Gastrocnemius medialis (tissue), 4 donors: ENCODE results near the gene JMJD1C. TPM values are rescaled to one million over a fixed set of nuclear protein-coding genes. Genes with fewer than 3 reads are reported as not detected.

Experiments
- ATAC-seq, 2 donors: fragments of 150-250 bp; one replicate each; pipeline ENCODE4 v1.9.1; 2016
- DNase-seq, 2 donors: peaks; one replicate each; pipeline ENCODE4 v3.0.0-alpha.2; 2019
- H3K27ac ChIP-seq, 4 donors: fragments of 200-600 bp; sonication (generic); 1 replicate in 1 of 4; 2 replicates in 3 of 4; pipeline ENCODE4 v1.5.1; 2016 to 2018; ENCODE audit warnings: mild to moderate bottlenecking in 2 of 4, moderate library complexity in 1 of 4
- H3K27me3 ChIP-seq, 3 donors: fragments of 200-600 bp; sonication (generic) in 2 of 3; 1 replicate in 1 of 3; 2 replicates in 2 of 3; pipeline versions ENCODE4 v1.5.1 to v1.6.0; 2016 to 2019; ENCODE audit warnings: mild to moderate bottlenecking in 1 of 3, moderate library complexity in 1 of 3
- H3K36me3 ChIP-seq, 2 donors: fragments of 200-600 bp; sonication (generic) in 1 of 2; one replicate each; pipeline ENCODE4 v1.5.1; 2017 to 2018
- H3K4me1 ChIP-seq, 2 donors: fragments of 200-600 bp; sonication (generic) in 1 of 2; one replicate each; pipeline ENCODE4 v1.5.1; 2016 to 2017; ENCODE audit warnings: mild to moderate bottlenecking in 2 of 2
- H3K4me3 ChIP-seq, 4 donors: fragments of 200-600 bp; sonication (generic) in 3 of 4; 1 replicate in 1 of 4; 2 replicates in 3 of 4; pipeline ENCODE4 v1.5.1; 2016 to 2019; ENCODE audit warnings: mild to moderate bottlenecking in 2 of 4
- H3K9me3 ChIP-seq, 3 donors: fragments of 200-600 bp; sonication (generic) in 2 of 3; 1 replicate in 1 of 3; 2 replicates in 2 of 3; pipeline ENCODE4 v1.5.1; 2016 to 2019
- POLR2A ChIP-seq, 2 donors: fragments of 450-650 bp; IDR thresholded peaks; one replicate each; pipeline ENCODE4 v1.6.1; 2017; ENCODE audit warnings: antibody characterized with exemption in 2 of 2, mild to moderate bottlenecking in 2 of 2, moderate library complexity in 2 of 2
- in situ Hi-C, 4 donors: fragments of 200-750 bp; cut with MboI; loops; one replicate each; pipeline versions ENCODE4 v1.15.0 to v1.8.0; 2017; ENCODE audit warnings: low sequenced_read_pairs in 4 of 4
- intact Hi-C: fragments of 100-400 bp; cut with DNase I; formaldehyde crosslinking; loops from one replicate; pipeline ENCODE4 v1.15.1; 2023; ENCODE audit warnings: low total_unique reads
- total RNA-seq, 4 donors: library from RNA; depleted of rRNA; stranded (reverse); fragments of >200 nt; gene quantifications; one replicate each; pipeline versions ENCODE4 v1.1.0 to v1.2.3, GENCODE V29; 2016
- TF ChIP-seq, protein P1 (sequence below), 5 experiments: fragments of 450-650 bp in 3 of 5; fragments of 200-600 bp in 2 of 5; sonication (generic) in 2 of 5; IDR thresholded peaks in 4 of 5; conservative IDR thresholded peaks in 1 of 5; 1 replicate in 4 of 5; 2 replicates in 1 of 5; pipeline ENCODE4 v1.5.1; 2016 to 2019; ENCODE audit warnings: antibody characterized with exemption in 5 of 5, mild to moderate bottlenecking in 3 of 5, moderate library complexity in 3 of 5

JMJD1C gene
- total RNA-seq, 4 donors from 2014 or later, result 22.5 to 74.1 (median 46.9) TPM

GRCh38 chr10:63142136-63142535 is 323.6 kb downstream of the JMJD1C start:
- H3K4me3 ChIP-seq, result no peak overlapping the region
- no peak overlapping the region for H3K27ac ChIP-seq
- H3K9me3 ChIP-seq, result no peaks in the 10 kb centered on the region
- TF ChIP-seq POLR2A (IDR thresholded peaks at IDR 0.05), result no peak
- TF ChIP-seq, protein P1, sequence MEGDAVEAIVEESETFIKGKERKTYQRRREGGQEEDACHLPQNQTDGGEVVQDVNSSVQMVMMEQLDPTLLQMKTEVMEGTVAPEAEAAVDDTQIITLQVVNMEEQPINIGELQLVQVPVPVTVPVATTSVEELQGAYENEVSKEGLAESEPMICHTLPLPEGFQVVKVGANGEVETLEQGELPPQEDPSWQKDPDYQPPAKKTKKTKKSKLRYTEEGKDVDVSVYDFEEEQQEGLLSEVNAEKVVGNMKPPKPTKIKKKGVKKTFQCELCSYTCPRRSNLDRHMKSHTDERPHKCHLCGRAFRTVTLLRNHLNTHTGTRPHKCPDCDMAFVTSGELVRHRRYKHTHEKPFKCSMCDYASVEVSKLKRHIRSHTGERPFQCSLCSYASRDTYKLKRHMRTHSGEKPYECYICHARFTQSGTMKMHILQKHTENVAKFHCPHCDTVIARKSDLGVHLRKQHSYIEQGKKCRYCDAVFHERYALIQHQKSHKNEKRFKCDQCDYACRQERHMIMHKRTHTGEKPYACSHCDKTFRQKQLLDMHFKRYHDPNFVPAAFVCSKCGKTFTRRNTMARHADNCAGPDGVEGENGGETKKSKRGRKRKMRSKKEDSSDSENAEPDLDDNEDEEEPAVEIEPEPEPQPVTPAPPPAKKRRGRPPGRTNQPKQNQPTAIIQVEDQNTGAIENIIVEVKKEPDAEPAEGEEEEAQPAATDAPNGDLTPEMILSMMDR (IDR thresholded peaks at IDR 0.05 in 4 of 5, conservative IDR thresholded peaks at IDR 0.05 in 1 of 5), result no peak
- in situ Hi-C loops (loop anchor here in 1 of 4 donors (25.0 kb wide), 1 partner anchor 330 kb away; the partner anchor contains the start of genes ADO and EGR2), intact Hi-C loops (no loop called here)
- DNase-seq, result no peak
- peaks cover 0 to 8% of the 10 kb centered on the region in 2 donors for H3K36me3 ChIP-seq
- no peaks in the 10 kb centered on the region for H3K27me3 ChIP-seq
- ATAC-seq, result no peak
- peaks cover 29 to 41% of the 10 kb centered on the region in 2 donors for H3K4me1 ChIP-seq

DNA sequence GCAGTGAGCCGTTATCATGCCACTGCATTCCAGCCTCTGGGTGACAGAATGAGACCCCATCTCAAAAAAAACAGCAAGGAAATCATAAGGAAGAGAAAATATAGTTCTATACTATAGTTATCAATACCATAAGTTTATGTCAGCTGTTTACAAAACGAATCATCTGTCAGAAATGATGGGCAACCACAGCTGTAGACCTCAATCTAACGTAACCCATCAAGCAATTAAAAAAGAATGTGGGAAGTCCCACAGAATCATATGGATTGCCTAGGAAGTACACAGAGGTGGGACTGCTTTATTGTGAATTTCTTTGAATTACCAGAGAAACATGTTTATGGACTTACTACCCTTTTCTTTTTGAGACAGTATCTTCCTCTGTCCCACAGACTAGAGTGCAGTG is 325.7 kb downstream of the JMJD1C start:
- DNase-seq (no peak), ATAC-seq (no peak)
- in situ Hi-C loops, result loop anchor here in 1 of 4 donors (25.0 kb wide), 1 partner anchor 328 kb away; the partner anchor contains the start of genes ADO and EGR2
- Histone ChIP-seq H3K9me3 (no peaks in the 10 kb centered on the region), H3K27ac (no peak overlapping the region), H3K27me3 (no peaks in the 10 kb centered on the region), H3K4me1 (peaks cover 33 to 51% of the 10 kb centered on the region in 2 donors), H3K4me3 (no peak overlapping the region), H3K36me3 (no peaks in the 10 kb centered on the region)
- intact Hi-C loops, result no loop called here
- TF ChIP-seq POLR2A (IDR thresholded peaks at IDR 0.05), result no peak
- TF ChIP-seq, protein P1 (IDR thresholded peaks at IDR 0.05 in 4 of 5, conservative IDR thresholded peaks at IDR 0.05 in 1 of 5), result no peak

DNA sequence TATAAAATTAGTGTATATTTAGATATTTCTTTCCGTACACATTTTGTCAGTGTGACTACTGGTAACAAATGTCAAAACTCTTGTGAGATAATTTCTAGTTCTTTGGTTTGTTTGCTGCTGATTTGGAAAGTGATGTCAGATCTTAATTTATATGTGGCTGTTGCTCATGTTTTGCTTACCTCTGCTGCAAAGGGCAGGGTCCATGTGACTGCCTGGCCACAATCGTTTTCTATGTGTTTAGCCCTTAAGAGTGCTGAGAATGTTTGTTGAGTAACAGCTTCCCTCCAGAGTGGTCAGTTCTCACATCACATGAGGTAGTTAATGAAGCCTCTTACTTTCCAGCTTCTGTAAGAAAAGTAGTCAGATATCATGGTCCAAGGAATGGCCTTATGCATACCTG is 328.5 kb downstream of the JMJD1C start:
- intact Hi-C loops, result loop anchor here (10.0 kb wide), 1 partner anchor 1973 kb away; no protein-coding TSS in a partner anchor
- Histone ChIP-seq H3K4me1 (peaks cover 36 to 44% of the 10 kb centered on the region in 2 donors), H3K9me3 (no peaks in the 10 kb centered on the region), H3K4me3 (no peak overlapping the region), H3K36me3 (no peaks in the 10 kb centered on the region), H3K27me3 (no peaks in the 10 kb centered on the region), H3K27ac (peak overlapping the region; percentile 16 to 96 (median 60))
- in situ Hi-C loops, result loop anchor here in 1 of 4 donors (25.0 kb wide), 1 partner anchor 325 kb away; the partner anchor contains the start of genes ADO and EGR2
- DNase-seq (no peak), ATAC-seq (no peak)
- no peak for TF ChIP-seq POLR2A (IDR thresholded peaks at IDR 0.05)
- TF ChIP-seq, protein P1 (IDR thresholded peaks at IDR 0.05 in 4 of 5, conservative IDR thresholded peaks at IDR 0.05 in 1 of 5), result no peak

DNA sequence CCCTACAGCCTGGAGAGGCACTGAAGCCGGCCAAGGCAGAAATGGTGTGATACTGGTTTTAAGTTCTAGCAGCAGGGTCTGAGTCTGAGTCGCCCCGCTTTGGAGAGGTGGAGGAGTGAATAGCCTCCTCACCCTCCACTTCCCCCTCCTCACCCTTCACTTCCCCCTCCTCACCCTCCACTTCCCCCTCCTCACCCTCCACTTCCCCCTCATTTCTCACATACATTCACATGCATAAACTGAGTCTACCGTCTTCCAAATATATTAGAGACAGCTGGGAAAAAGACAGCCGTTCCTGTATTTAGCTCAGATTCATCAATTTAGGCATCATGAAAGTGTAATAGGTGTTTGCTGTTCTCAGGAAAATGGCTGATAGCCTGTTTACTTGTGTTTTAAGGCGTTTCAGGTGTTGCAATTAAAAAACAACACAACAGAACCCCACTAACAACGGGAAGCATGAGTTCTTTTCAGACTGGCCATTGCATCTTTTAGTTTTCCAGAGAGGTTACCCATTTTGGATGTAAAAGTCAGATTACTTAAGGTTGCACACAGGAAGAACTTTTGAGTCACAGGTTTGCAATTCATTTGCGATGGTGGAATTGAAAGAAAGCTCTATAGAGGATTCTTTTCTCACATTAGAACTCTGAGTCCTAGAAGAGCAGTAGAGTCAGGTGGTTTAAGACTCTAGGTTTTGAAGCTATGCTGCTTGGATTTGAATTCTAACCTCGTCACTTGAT is 331.8 kb downstream of the JMJD1C start:
- H3K36me3 ChIP-seq, result no peaks in the 10 kb centered on the region
- H3K27me3 ChIP-seq, result no peaks in the 10 kb centered on the region
- peak overlapping the region; percentile 90 to 96 (median 96) for H3K27ac ChIP-seq
- peak in 1 of 2 donors; percentile 12 for DNase-seq
- ATAC-seq, result peak in 1 of 2 donors; percentile 47
- intact Hi-C loops (loop anchor here (1.0 to 10.0 kb wide), 2 partner anchors 20 to 1969 kb away; no protein-coding TSS in a partner anchor), in situ Hi-C loops (loop anchor here in 1 of 4 donors (25.0 kb wide), 1 partner anchor 322 kb away; the partner anchor contains the start of genes ADO and EGR2)
- H3K4me3 ChIP-seq, result peak overlapping the region; percentile 64 to 94 (median 84)
- TF ChIP-seq, protein P1 (IDR thresholded peaks at IDR 0.05 in 4 of 5, conservative IDR thresholded peaks at IDR 0.05 in 1 of 5), result peak in 1 of 5 experiments; percentile 3
- no peak for TF ChIP-seq POLR2A (IDR thresholded peaks at IDR 0.05)
- H3K4me1 ChIP-seq, result peaks cover 33 to 36% of the 10 kb centered on the region in 2 donors
- H3K9me3 ChIP-seq, result no peaks in the 10 kb centered on the region
